GM21528 (cell line): ENCODE data around the gene NFKBIA.
A peak's percentile ranks its signal among the peaks of the same experiment; 100 is the strongest.
"Not testable (repeated sequence)": the region's sequence is repeated elsewhere in the genome, so short reads cannot be mapped to it uniquely, and the experiment has no call there.

Source experiments
- ATAC-seq: cut with Tn5 transposase; IDR thresholded peaks from one replicate; pipeline ENCODE4 v1.9.1; 2021; ENCODE audit warnings: mild to moderate bottlenecking, moderate library complexity; ENCODE audit not compliant: unreplicated experiment, low FRiP score

The NFKBIA gene

GRCh38 chr14:35409595-35409994 lies 5.0 kb upstream of the NFKBIA start:
- ATAC-seq, result no peak

GRCh38 chr14:35408026-35408425 lies 3.5 kb upstream of the NFKBIA start:
- no peak for ATAC-seq

GRCh38 chr14:35407306-35407630 lies 2.7 kb upstream of the NFKBIA start:
- no peak for ATAC-seq

GRCh38 chr14:35406506-35407305 lies 2.2 kb upstream of the NFKBIA start:
- no peak for ATAC-seq

DNA sequence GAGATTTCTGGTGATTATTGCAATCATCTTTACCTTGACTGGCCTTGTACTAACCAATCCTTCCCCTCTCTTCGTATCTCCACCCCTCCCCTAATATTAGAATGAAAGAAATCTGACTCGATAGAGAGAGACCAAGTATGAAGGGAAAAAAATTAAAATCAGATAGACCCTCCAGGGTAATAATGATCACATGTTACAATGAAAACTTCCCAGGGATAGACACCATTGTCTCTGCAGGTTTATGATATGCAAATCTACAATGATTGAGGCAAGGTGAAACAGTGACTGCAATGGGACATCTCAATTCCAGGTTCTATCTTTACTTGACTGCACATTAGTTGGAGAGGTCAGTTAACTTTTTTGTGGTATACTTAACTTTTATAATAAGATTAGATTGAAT lies 1.5 kb upstream of the NFKBIA start:
- no peak for ATAC-seq

- ATAC-seq, result no peak
Observed at GRCh38 chr14:35405304-35405996, 901 bp upstream of the NFKBIA start.

DNA sequence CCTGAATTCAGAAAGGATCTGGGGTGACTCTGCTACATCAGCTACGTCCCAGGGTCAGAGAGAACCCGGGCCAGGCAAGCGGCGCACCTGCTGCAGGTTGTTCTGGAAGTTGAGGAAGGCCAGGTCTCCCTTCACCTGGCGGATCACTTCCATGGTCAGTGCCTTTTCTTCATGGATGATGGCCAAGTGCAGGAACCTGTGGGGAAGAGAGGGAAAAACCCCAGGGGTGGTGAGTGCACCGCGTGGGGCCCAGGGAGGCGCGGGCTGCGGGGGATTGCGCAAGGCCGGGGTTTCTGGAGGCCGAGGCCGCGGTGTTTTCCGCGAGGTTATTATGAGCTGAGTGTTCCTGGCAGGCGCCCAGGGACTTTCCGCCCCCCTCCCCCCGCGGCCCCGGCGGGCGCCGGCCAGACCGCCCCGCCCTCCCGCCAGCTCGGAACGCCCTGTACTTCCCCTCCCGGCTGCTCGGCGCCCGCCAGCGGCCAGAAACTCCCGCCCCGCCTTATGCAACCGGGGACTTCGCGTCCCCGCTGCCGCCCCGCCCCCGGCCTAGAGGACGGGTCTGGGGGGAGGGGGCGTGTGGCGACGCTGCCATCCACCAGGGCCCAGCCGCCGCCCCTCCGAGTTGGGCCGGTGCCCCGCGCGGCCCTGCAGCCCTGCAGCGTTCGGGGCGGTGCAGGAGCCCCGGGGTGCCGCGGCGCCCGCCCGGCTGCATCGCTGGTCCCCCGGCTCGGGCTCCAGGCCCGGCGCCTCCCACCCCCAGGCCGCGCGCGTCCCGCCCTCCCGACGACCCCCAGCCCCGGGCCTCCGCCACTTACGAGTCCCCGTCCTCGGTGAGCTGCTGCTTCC lies 723 bp downstream of the NFKBIA start:
- peak; percentile 54 for ATAC-seq

DNA sequence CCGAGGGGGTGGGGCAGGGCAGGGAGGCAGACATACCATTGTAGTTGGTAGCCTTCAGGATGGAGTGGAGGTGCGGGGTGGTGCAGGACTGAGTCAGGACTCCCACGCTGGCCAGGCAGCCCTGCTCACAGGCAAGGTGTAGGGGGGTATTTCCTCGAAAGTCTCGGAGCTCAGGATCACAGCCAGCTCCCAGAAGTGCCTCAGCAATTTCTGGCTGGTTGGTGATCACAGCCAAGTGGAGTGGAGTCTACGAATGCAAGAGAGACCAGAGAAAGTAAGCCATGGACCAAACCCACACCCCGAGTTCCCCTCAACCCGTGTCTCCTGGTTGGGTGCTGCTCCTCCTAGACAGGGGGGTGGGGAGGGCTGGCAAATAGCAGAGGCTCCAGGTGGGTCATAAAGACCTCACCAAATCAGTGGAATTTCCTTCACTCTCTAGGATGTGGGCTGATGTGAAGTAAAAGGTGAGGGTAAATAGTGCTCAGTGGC lies 1.4 kb downstream of the NFKBIA start:
- ATAC-seq, result peak; percentile 0

DNA sequence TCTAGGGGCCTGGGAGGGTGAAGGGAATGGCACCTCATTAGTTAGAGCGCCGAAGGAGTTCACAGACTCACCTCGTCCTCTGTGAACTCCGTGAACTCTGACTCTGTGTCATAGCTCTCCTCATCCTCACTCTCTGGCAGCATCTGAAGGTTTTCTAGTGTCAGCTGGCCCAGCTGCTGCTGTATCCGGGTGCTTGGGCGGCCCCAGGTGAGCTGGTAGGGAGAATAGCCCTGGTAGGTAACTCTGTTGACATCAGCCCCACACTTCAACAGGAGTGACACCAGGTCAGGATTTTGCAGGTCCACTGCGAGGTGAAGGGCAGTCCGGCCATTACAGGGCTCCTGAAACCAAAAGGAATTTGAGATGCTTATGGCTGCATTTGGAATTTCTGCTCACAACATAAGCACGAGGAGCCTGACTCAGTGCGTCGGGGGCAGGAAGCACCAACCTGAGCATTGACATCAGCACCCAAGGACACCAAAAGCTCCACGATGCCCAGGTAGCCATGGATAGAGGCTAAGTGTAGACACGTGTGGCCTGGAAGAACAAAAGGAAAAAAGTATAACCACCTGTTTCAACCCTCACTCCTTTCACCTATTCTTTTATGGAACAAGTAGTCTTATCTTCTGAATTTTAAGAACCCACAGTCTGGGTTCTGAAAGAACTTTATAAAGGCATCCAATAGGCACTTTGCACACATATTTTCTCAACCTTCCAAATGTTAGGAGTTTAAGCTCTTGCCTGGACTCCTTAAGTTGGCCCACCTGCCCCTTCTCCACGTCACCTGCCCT lies 2.0 kb downstream of the NFKBIA start:
- no peak for ATAC-seq

DNA sequence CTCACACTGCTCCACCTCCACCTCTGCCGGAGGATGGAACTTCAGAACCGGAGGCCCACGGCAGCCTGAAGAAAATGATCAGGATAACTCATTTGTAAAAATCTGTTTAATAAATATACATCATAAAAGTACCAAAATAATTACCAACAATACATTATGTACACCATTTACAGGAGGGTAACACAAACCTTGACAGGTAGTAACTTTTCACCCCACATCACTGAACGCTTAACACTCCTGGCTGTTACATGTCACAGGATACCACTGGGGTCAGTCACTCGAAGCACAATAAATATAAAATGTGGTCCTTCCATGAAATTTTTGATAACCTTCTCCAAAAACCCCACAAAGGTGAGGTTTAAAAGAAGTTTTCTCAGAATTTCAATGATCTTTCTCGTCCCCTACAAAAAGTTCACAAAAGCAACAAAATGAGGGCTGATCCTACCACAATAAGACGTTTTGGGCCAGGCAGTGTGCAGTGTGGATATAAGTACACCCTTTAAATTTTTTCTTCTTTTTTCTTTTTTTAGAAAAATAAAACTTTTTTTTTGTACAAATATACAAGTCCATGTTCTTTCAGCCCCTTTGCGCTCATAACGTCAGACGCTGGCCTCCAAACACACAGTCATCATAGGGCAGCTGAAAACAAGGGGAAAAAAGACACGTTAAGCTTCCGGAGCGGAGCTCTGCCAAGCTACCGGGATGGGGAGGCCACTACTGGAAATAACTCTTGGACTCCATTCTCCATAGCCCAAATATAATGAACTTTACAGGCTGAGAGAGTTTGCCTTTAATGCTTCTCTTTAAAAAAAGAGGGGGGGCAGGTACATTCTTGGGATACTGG lies 2.9 kb downstream of the NFKBIA start:
- no peak for ATAC-seq

GRCh38 chr14:35400648-35401421 lies 3.7 kb downstream of the NFKBIA start:
- ATAC-seq, result no peak

DNA sequence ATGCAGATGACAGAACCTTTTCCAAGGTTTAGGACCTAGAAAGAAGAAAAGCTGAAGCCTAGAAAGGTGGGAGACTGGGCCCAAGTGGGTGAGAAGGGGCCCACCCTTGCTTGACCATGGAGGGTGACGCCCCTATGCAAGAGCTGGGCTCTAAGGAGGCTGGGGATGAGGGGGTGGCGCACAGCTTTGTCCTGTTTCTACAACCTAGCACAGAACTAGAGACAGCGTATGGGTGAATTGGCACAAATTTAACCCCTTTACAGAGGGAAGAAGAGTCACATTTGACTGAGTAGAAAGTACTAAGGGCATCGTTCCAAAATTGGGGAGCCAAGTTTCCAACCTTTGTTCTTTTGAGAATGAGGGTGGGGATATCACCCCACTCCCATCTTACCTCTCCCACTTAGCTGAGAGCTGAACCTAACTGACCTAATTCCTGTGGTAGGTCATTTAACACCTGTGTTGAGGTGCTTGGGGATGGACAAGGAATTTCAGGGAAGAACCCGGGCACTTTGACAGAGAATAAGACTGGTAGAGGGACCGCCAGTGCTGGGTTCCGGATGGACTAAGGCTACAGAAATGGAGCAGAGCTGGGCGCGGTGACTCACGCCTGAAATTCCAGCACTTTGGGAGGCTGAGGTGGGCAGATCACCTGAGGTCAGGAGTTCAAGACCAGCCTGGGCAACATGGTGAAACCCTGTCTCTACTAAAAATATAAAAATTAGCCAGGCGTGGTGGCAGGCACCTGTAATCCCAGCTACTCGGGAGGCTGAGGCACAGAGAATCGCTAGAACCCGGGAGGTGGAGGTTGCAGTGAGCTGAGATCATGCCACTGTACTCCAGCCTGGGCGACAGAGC lies 5.2 kb downstream of the NFKBIA start:
- ATAC-seq, result no peak

- no peak for ATAC-seq
Observed at GRCh38 chr14:35398071-35398584, 6.4 kb downstream of the NFKBIA start.

GRCh38 chr14:35396610-35397009 lies 7.9 kb downstream of the NFKBIA start:
- ATAC-seq, result not testable (repeated sequence)

- ATAC-seq, result no peak
Observed at GRCh38 chr14:35395283-35395682, 9.3 kb downstream of the NFKBIA start.

DNA sequence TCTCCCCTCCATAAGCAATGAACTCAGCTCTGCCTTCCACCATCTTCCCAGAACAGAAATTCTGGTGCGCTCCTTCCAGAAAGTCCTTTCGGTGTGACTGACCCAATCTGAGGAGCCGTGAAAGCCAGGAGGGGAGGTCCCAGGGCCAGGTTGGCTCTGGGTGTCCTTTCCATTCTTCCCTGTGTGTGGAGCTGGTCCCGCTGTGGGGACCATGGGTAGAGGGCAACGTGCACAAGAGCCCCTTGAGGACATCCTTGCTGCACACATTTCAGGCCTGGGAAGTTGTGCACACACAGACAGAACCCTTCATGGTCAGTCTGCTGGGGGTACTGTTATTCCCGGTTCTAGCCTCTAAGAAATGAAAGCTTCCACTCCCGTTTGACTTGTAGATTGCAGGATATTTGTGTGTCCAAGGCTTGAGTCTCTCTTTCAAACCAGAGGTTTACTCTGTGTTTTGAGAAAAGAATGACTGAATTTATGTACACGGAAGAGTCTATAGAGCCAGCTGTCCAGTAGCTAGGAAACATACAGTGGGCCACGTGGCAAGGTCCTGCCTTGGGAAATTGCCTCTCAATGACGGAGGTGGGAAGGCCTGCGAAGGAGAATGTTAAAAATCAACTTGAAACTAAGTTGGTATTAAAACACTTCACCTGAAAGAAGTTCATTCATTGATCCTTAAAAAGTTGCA lies 10.1 kb downstream of the NFKBIA start:
- no peak for ATAC-seq

GRCh38 chr14:35393826-35394225 lies 10.7 kb downstream of the NFKBIA start:
- ATAC-seq, result no peak
